LNCaP clone FGC (cell line): ENCODE measurements around the gene CKS1B.

ENCODE experiments used
- DNase-seq: peaks from one replicate; pipeline ENCODE4 v3.0.0-alpha.2; 2011; ENCODE audit warnings: low read depth
- H3K4me3 ChIP-seq: 2 replicates; pipeline ENCODE4 v1.5.1; 2011; ENCODE audit warnings: mild to moderate bottlenecking, low read depth, low read length, control low read depth
- CTCF ChIP-seq: IDR thresholded peaks from 2 replicates; pipeline ENCODE4 v1.5.1; 2012; ENCODE audit warnings: mild to moderate bottlenecking; ENCODE audit not compliant: control insufficient read depth, insufficient read depth; ENCODE audit errors: extremely low read depth

CKS1B gene

GRCh38 chr1:154948079-154948478 lies 26.4 kb upstream of the CKS1B start:
- no peak for DNase-seq
- no peak overlapping the region for H3K4me3 ChIP-seq
- no peak for TF ChIP-seq CTCF

- H3K4me3 ChIP-seq: no peak overlapping the region
- TF ChIP-seq CTCF: no peak
- no peak for DNase-seq
These were observed 22.4 kb upstream of the CKS1B start for GRCh38 chr1:154951901-154952657.

- no peak for TF ChIP-seq CTCF
- no peak overlapping the region for H3K4me3 ChIP-seq
- DNase-seq: no peak
These were observed 21.8 kb upstream of the CKS1B start for GRCh38 chr1:154952664-154953063.

- no peak for TF ChIP-seq CTCF
- H3K4me3 ChIP-seq: no peak overlapping the region
- no peak for DNase-seq
These were observed 20.9 kb upstream of the CKS1B start for GRCh38 chr1:154953611-154954038.

- H3K4me3 ChIP-seq: no peak overlapping the region
- DNase-seq: no peak
- no peak for TF ChIP-seq CTCF
These were observed 19.9 kb upstream of the CKS1B start for GRCh38 chr1:154954541-154954940.

- no peak for TF ChIP-seq CTCF
- H3K4me3 ChIP-seq: peak overlapping the region; percentile 63
- no peak for DNase-seq
These were observed 19.3 kb upstream of the CKS1B start for GRCh38 chr1:154955039-154955717.
